GM23338 (cell line): Measurements from ENCODE around the gene CDC42BPG.

Experiments
- CTCF ChIP-seq, 2 experiments: fragments of 200-600 bp in 1 of 2; sonication (generic) in 1 of 2; conservative IDR thresholded peaks; 2 replicates each; pipeline versions ENCODE4 v1.5.1 to v1.6.1; 2016 to 2017; ENCODE audit warnings: antibody characterized with exemption in 2 of 2, low read depth in 2 of 2, mild to moderate bottlenecking in 2 of 2, moderate library complexity in 1 of 2
- ETS1 ChIP-seq: IDR thresholded peaks from 2 replicates; pipeline ENCODE4 v1.6.1; 2016; ENCODE audit warnings: antibody characterized with exemption
- EZH2 ChIP-seq: fragments of 200-600 bp; sonication (generic); IDR thresholded peaks from one replicate; pipeline ENCODE4 v1.8.0; 2017; ENCODE audit warnings: antibody characterized with exemption, mild to moderate bottlenecking, low read depth; ENCODE audit not compliant: unreplicated experiment

GRCh38 chr11:64855596-64856304 is 11.3 kb upstream of the CDC42BPG start:
- TF ChIP-seq EZH2, result no peak
- TF ChIP-seq CTCF (conservative IDR thresholded peaks at IDR 0.05; ENCODE audit: low read depth in 2 of 2), result no peak
- no peak for TF ChIP-seq ETS1
